ENCODE measurements around the gene CLPTM1L. TPM values are rescaled to one million over a fixed set of nuclear protein-coding genes. Genes with fewer than 3 reads are reported as not detected.
"Not testable (repeated sequence)": the region's sequence is repeated elsewhere in the genome, so short reads cannot be mapped to it uniquely, and the experiment has no call there.

CLPTM1L gene
- total and polyA plus RNA-seq, 10 donors: 39.7 to 118 (median 94.9) TPM

GRCh38 chr5:1333986-1334385 is 10.9 kb downstream of the CLPTM1L start:
- Histone ChIP-seq H3K36me3 (peaks cover 7 to 98% (median 88%) of the 10 kb centered on the region in 6 donors), H3K4me3 (no peak overlapping the region), H3K27me3 (replicated peaks in 1 of 7) (no peaks in the 10 kb centered on the region), H3K27ac (no peak overlapping the region), H3K9me3 (no peaks in the 10 kb centered on the region), H3K4me1 (peaks cover 0 to 22% (median 0%) of the 10 kb centered on the region in 6 donors)
- peak; percentile 41 for DNase-seq
- TF ChIP-seq, protein P1, sequence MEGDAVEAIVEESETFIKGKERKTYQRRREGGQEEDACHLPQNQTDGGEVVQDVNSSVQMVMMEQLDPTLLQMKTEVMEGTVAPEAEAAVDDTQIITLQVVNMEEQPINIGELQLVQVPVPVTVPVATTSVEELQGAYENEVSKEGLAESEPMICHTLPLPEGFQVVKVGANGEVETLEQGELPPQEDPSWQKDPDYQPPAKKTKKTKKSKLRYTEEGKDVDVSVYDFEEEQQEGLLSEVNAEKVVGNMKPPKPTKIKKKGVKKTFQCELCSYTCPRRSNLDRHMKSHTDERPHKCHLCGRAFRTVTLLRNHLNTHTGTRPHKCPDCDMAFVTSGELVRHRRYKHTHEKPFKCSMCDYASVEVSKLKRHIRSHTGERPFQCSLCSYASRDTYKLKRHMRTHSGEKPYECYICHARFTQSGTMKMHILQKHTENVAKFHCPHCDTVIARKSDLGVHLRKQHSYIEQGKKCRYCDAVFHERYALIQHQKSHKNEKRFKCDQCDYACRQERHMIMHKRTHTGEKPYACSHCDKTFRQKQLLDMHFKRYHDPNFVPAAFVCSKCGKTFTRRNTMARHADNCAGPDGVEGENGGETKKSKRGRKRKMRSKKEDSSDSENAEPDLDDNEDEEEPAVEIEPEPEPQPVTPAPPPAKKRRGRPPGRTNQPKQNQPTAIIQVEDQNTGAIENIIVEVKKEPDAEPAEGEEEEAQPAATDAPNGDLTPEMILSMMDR (IDR thresholded peaks at IDR 0.05 in 8 of 11, conservative IDR thresholded peaks at IDR 0.05 in 3 of 11): no peak
- TF ChIP-seq POLR2A (IDR thresholded peaks at IDR 0.05) (no peak), POLR2AphosphoS5 (IDR thresholded peaks at IDR 0.05) (no peak)
- WGBS, 5 donors: 96 to 99% (median 98%) methylated on average over 10 to 14 of the region's 14 CpGs
- intact Hi-C loops (cut with DNase I; ENCODE audit: low total_unique reads): no loop called here

DNA sequence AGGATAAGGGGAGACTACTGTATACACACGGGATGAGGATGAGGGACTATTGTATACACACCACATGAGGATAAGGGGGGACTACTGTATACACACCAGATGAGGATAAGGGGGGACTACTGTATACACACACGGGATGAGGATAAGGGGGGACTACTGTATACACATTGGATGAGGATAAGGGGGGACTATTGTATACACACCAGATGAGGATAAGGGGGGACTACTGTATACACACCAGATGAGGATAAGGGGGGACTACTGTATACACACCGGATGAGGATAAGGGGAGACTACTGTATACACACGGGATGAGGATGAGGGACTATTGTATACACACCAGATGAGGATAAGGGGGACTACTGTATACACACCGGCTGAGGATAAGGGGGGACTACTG is 11.6 kb downstream of the CLPTM1L start:
- WGBS, 5 donors: 85 to 93% (median 89%) methylated on average over 5 of the region's 5 CpGs
- H3K9me3 ChIP-seq; H3K27me3 ChIP-seq (replicated peaks in 1 of 7); intact Hi-C loops (cut with DNase I; ENCODE audit: low total_unique reads); H3K27ac ChIP-seq; DNase-seq; H3K4me3 ChIP-seq: not testable (repeated sequence)
- peaks cover 0 to 21% (median 0%) of the 10 kb centered on the region in 6 donors for H3K4me1 ChIP-seq
- H3K36me3 ChIP-seq: peaks cover 3 to 97% (median 83%) of the 10 kb centered on the region in 6 donors

DNA sequence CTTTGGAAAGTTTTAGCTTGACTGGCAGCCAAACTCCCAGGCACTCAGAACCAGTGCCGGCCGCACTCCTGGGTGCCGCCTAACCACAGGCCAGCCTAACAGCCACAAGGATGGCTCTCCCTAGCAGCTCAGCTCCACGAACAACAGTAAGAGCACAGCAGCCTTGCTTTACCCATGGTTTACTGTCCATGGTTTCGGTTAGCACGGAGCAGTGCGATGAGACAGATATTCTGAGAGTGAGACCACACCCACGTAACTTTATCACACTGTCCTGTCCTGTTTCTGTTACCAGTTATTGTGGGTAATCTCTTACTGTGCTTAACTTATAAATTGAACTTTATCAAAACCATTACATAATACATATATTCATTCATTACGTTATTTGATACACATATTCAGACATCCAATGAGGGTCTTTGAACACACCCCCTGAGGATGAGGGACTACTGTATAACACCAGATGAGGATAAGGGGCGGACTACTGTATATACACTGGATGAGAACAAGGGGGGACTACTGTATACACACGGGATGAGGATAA is 12.4 kb downstream of the CLPTM1L start:
- Histone ChIP-seq H3K4me1 (peaks cover 0 to 20% (median 0%) of the 10 kb centered on the region in 6 donors), H3K4me3 (no peak overlapping the region), H3K27ac (no peak overlapping the region), H3K27me3 (replicated peaks in 1 of 7) (no peaks in the 10 kb centered on the region), H3K36me3 (peaks cover 3 to 90% (median 75%) of the 10 kb centered on the region in 6 donors), H3K9me3 (no peaks in the 10 kb centered on the region)
- intact Hi-C loops (cut with DNase I; ENCODE audit: low total_unique reads): no loop called here
- WGBS, 5 donors: 84 to 94% (median 90%) methylated on average over 11 of the region's 11 CpGs
- TF ChIP-seq, protein P1 (IDR thresholded peaks at IDR 0.05 in 8 of 11, conservative IDR thresholded peaks at IDR 0.05 in 3 of 11): no peak
- TF ChIP-seq POLR2AphosphoS5 (IDR thresholded peaks at IDR 0.05): no peak
- TF ChIP-seq POLR2A (IDR thresholded peaks at IDR 0.05): no peak
- DNase-seq: peak; percentile 23

- H3K36me3 ChIP-seq: peaks cover 3 to 89% (median 69%) of the 10 kb centered on the region in 6 donors
- H3K27ac ChIP-seq: no peak overlapping the region
- no peak overlapping the region for H3K4me3 ChIP-seq
- DNase-seq: peak; percentile 47
- H3K27me3 ChIP-seq (replicated peaks in 1 of 7): no peaks in the 10 kb centered on the region
- 90 to 92% (median 90%) methylated on average over 11 of the region's 11 CpGs for WGBS, 5 donors
- intact Hi-C loops (cut with DNase I; ENCODE audit: low total_unique reads): no loop called here
- TF ChIP-seq POLR2A (IDR thresholded peaks at IDR 0.05): no peak
- no peak for TF ChIP-seq POLR2AphosphoS5 (IDR thresholded peaks at IDR 0.05)
- TF ChIP-seq, protein P1 (IDR thresholded peaks at IDR 0.05 in 8 of 11, conservative IDR thresholded peaks at IDR 0.05 in 3 of 11): no peak
- no peaks in the 10 kb centered on the region for H3K9me3 ChIP-seq
- H3K4me1 ChIP-seq: peaks cover 0 to 15% (median 0%) of the 10 kb centered on the region in 6 donors
Measured at GRCh38 chr5:1331861-1332405, 13.0 kb downstream of the CLPTM1L start.
